ENCODE results near the gene PHF2.
A peak's percentile ranks its signal among the peaks of the same experiment; 100 is the strongest.

The PHF2 gene

DNA sequence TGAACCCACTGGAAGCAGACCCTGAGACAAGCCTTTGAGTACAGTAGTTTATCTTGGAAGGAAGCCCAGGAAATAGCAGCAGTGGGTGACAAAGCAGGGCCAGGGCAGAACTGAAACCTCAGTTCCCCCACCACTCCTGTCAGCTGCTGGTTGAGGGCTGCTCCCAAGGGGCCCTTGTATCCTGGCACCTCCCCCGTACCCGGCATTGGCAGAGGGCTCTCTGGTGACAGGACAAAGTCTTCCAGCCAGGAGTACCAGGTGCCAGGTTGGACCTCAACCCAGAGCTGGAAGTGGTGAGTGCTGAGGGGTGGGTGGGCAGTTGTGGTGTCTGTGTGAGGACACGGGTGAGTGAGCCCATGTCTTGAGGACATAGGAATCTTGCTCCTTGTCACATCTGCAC lies 123.3 kb downstream of the PHF2 start:
- no peak overlapping the region for H3K4me3 ChIP-seq (replicated peaks in 1 of 2; ENCODE audit: low read depth in 2 of 2, low read length in 2 of 2)
- no peak for DNase-seq (ENCODE audit: low read depth in 2 of 2)
- TF ChIP-seq, protein P1, sequence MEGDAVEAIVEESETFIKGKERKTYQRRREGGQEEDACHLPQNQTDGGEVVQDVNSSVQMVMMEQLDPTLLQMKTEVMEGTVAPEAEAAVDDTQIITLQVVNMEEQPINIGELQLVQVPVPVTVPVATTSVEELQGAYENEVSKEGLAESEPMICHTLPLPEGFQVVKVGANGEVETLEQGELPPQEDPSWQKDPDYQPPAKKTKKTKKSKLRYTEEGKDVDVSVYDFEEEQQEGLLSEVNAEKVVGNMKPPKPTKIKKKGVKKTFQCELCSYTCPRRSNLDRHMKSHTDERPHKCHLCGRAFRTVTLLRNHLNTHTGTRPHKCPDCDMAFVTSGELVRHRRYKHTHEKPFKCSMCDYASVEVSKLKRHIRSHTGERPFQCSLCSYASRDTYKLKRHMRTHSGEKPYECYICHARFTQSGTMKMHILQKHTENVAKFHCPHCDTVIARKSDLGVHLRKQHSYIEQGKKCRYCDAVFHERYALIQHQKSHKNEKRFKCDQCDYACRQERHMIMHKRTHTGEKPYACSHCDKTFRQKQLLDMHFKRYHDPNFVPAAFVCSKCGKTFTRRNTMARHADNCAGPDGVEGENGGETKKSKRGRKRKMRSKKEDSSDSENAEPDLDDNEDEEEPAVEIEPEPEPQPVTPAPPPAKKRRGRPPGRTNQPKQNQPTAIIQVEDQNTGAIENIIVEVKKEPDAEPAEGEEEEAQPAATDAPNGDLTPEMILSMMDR (IDR thresholded peaks at IDR 0.05; ENCODE audit: low read depth, low read length), result no peak

GRCh38 chr9:93701494-93702218 lies 125.3 kb downstream of the PHF2 start:
- TF ChIP-seq, protein P1 (IDR thresholded peaks at IDR 0.05; ENCODE audit: low read depth, low read length), result no peak
- no peak overlapping the region for H3K4me3 ChIP-seq (replicated peaks in 1 of 2; ENCODE audit: low read depth in 2 of 2, low read length in 2 of 2)
- DNase-seq (ENCODE audit: low read depth in 2 of 2), result no peak

- no peak overlapping the region for H3K4me3 ChIP-seq (replicated peaks in 1 of 2; ENCODE audit: low read depth in 2 of 2, low read length in 2 of 2)
- no peak for DNase-seq (ENCODE audit: low read depth in 2 of 2)
- TF ChIP-seq, protein P1 (IDR thresholded peaks at IDR 0.05; ENCODE audit: low read depth, low read length), result no peak
Observed at GRCh38 chr9:93702261-93702660, 125.9 kb downstream of the PHF2 start.

DNA sequence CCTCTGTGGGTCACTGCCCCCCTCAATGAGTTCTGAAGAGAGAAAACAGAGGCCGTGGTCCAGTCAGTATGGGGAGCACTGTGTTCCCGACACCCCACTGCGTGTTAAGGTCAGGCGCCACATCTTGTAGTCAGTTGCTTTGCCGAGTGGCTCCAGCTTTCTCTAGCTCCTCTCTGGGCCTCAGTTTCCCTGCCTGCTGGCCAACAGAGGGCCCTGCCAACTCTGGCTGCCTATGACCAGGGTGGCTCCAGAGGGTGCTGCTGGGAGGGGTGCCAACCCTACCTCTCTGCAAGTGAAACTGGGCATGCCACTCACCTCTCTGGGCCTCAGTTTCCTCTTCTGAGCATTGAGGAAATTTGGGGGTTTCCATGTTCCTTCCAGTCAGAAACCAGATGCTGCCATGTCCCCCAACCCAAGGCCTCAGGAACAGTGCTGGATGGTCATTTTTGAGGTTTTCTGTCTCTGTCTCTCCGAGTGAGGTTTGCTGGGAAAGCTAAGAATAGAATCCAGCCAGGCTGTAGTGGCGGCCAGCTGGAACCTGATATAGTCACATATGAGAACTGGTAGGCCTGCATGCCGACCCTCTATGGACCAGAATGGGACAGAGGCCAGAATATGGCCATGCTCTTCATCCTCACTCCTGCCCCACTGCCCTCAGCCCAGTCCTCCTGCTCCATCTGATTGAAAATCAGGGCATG lies 132.1 kb downstream of the PHF2 start:
- no peak for DNase-seq (ENCODE audit: low read depth in 2 of 2)

DNA sequence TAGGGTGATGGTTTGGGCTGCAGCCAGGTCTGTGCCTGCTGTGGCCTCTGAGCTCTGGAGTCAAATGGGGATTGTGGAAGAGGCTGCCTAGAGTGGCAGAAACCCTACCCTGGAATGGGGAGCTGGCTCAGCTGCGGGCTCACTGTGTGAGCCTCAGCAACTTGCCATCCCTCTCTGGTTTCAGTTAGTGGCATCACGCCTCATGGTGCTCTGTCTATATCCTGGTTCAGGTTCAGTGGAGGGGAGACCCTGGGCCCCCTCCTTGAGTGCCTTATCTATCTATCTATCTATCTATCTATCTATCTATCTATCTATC lies 132.6 kb downstream of the PHF2 start:
- no peak overlapping the region for H3K4me3 ChIP-seq (replicated peaks in 1 of 2; ENCODE audit: low read depth in 2 of 2, low read length in 2 of 2)
- TF ChIP-seq, protein P1 (IDR thresholded peaks at IDR 0.05; ENCODE audit: low read depth, low read length), result no peak
- DNase-seq (ENCODE audit: low read depth in 2 of 2), result no peak

More for the DNA sequence above, 132.1 kb downstream of the PHF2 start:
- H3K4me3 ChIP-seq (replicated peaks in 1 of 2; ENCODE audit: low read depth in 2 of 2, low read length in 2 of 2), result no peak overlapping the region
- TF ChIP-seq, protein P1 (IDR thresholded peaks at IDR 0.05; ENCODE audit: low read depth, low read length), result no peak

GRCh38 chr9:93709600-93710369 lies 133.4 kb downstream of the PHF2 start:
- H3K4me3 ChIP-seq (replicated peaks in 1 of 2; ENCODE audit: low read depth in 2 of 2, low read length in 2 of 2), result no peak overlapping the region
- peak; percentile 2 to 3 for DNase-seq (ENCODE audit: low read depth in 2 of 2)
- TF ChIP-seq, protein P1 (IDR thresholded peaks at IDR 0.05; ENCODE audit: low read depth, low read length), result no peak
